DMS114 treated with DMSO at 0.1 percent for 48 hours (cell line): ENCODE results near the gene MPG.

ENCODE experiments used
- DNase-seq: peaks from one replicate; lab custom pipeline; 2025; ENCODE audit not compliant: unreplicated experiment; lab: John Stamatoyannopoulos, UW

MPG gene

GRCh38 chr16:66309-67182 lies 11.5 kb upstream of the MPG start:
- no peak for DNase-seq

GRCh38 chr16:67183-67791 lies 10.7 kb upstream of the MPG start:
- no peak for DNase-seq

GRCh38 chr16:67884-68789 lies 9.9 kb upstream of the MPG start:
- no peak for DNase-seq

GRCh38 chr16:69181-69580 lies 8.8 kb upstream of the MPG start:
- DNase-seq, result no peak

- DNase-seq, result no peak
These were observed 6.8 kb upstream of the MPG start for GRCh38 chr16:71210-71539.

- peak; percentile 18 for DNase-seq
These were observed 6.3 kb upstream of the MPG start for GRCh38 chr16:71540-72401.

GRCh38 chr16:72561-73548 lies 5.2 kb upstream of the MPG start, which contains the start of gene RHBDF1:
TSS of gene RHBDF1 (minus strand) at chr16:72631. CDS start at chr16:65015, 7,616 bp downstream.
- DNase-seq, result no peak

GRCh38 chr16:74051-74746 lies 3.8 kb upstream of the MPG start:
- DNase-seq, result no peak

- no peak for DNase-seq
These were observed 3.2 kb upstream of the MPG start for GRCh38 chr16:74747-75334.

GRCh38 chr16:75580-76501 lies 2.2 kb upstream of the MPG start:
- DNase-seq, result no peak

GRCh38 chr16:76535-77272 lies 1.3 kb upstream of the MPG start:
- DNase-seq, result no peak

- DNase-seq, result peak; percentile 14
These were observed 685 bp upstream of the MPG start for GRCh38 chr16:77273-77806.

GRCh38 chr16:78444-79150 lies 572 bp downstream of the MPG start:
- no peak for DNase-seq

GRCh38 chr16:79151-80054 lies 1.4 kb downstream of the MPG start:
- no peak for DNase-seq

GRCh38 chr16:83060-83603 lies 5.1 kb downstream of the MPG start:
- DNase-seq, result no peak
